ENCODE results near the gene RAB31. TPM values are rescaled to one million over a fixed set of nuclear protein-coding genes. Genes with fewer than 3 reads are reported as not detected.

RAB31 gene
- total RNA-seq, 2 donors from 2014 or later: 7.7 to 86.9 TPM

GRCh38 chr18:9820127-9820526 is 112.0 kb downstream of the RAB31 start:
- no peaks in the 10 kb centered on the region for H3K27me3 ChIP-seq (replicated peaks; ENCODE audit: insufficient read depth)
- H3K9me3 ChIP-seq: no peaks in the 10 kb centered on the region
- H3K27ac ChIP-seq: no peak overlapping the region
- no peaks in the 10 kb centered on the region for H3K36me3 ChIP-seq
- H3K4me3 ChIP-seq: no peak overlapping the region
- TF ChIP-seq CTCF (IDR thresholded peaks at IDR 0.05) (no peak), POLR2AphosphoS5 (IDR thresholded peaks at IDR 0.05) (no peak), POLR2A (IDR thresholded peaks at IDR 0.05) (no peak)
- H3K4me1 ChIP-seq (replicated peaks): no peaks in the 10 kb centered on the region
- intact Hi-C loops (cut with DNase I): no loop called here
- no peak for DNase-seq (ENCODE audit: low spot score)

GRCh38 chr18:9820719-9821118 is 112.6 kb downstream of the RAB31 start:
- no peaks in the 10 kb centered on the region for H3K36me3 ChIP-seq
- 80% methylated on average over 4 of the region's 4 CpGs for WGBS
- DNase-seq (ENCODE audit: low spot score): no peak
- no peak overlapping the region for H3K4me3 ChIP-seq
- intact Hi-C loops (cut with DNase I): no loop called here
- no peaks in the 10 kb centered on the region for H3K27me3 ChIP-seq (replicated peaks; ENCODE audit: insufficient read depth)
- TF ChIP-seq POLR2A (IDR thresholded peaks at IDR 0.05) (no peak), CTCF (IDR thresholded peaks at IDR 0.05) (no peak), POLR2AphosphoS5 (IDR thresholded peaks at IDR 0.05) (no peak)
- H3K4me1 ChIP-seq (replicated peaks): no peaks in the 10 kb centered on the region
- no peak overlapping the region for H3K27ac ChIP-seq
- H3K9me3 ChIP-seq: no peaks in the 10 kb centered on the region

- H3K4me1 ChIP-seq (replicated peaks): no peaks in the 10 kb centered on the region
- WGBS: 91% methylated on average over 11 of the region's 11 CpGs
- H3K36me3 ChIP-seq: no peaks in the 10 kb centered on the region
- H3K9me3 ChIP-seq: no peaks in the 10 kb centered on the region
- H3K27ac ChIP-seq: no peak overlapping the region
- TF ChIP-seq POLR2A (IDR thresholded peaks at IDR 0.05) (no peak), CTCF (IDR thresholded peaks at IDR 0.05) (no peak), POLR2AphosphoS5 (IDR thresholded peaks at IDR 0.05) (no peak)
- intact Hi-C loops (cut with DNase I): no loop called here
- no peak for DNase-seq (ENCODE audit: low spot score)
- H3K27me3 ChIP-seq (replicated peaks; ENCODE audit: insufficient read depth): no peaks in the 10 kb centered on the region
- H3K4me3 ChIP-seq: no peak overlapping the region
These were observed 114.6 kb downstream of the RAB31 start for GRCh38 chr18:9822587-9823185.

- Histone ChIP-seq H3K36me3 (no peaks in the 10 kb centered on the region), H3K9me3 (no peaks in the 10 kb centered on the region), H3K4me1 (replicated peaks) (no peaks in the 10 kb centered on the region), H3K27me3 (replicated peaks; ENCODE audit: insufficient read depth) (no peaks in the 10 kb centered on the region), H3K4me3 (no peak overlapping the region), H3K27ac (peak overlapping the region; percentile 40 to 62)
- 35% methylated on average over 4 of the region's 4 CpGs for WGBS
- intact Hi-C loops (cut with DNase I): no loop called here
- TF ChIP-seq CTCF (IDR thresholded peaks at IDR 0.05) (no peak), POLR2A (IDR thresholded peaks at IDR 0.05) (no peak), POLR2AphosphoS5 (IDR thresholded peaks at IDR 0.05) (no peak)
- DNase-seq (ENCODE audit: low spot score): no peak
These were observed 115.8 kb downstream of the RAB31 start for GRCh38 chr18:9823805-9824473.

- Histone ChIP-seq H3K4me3 (no peak overlapping the region), H3K36me3 (no peaks in the 10 kb centered on the region), H3K27ac (peak overlapping the region; percentile 55 to 62), H3K9me3 (no peaks in the 10 kb centered on the region), H3K27me3 (replicated peaks; ENCODE audit: insufficient read depth) (no peaks in the 10 kb centered on the region), H3K4me1 (replicated peaks) (no peaks in the 10 kb centered on the region)
- TF ChIP-seq POLR2A (IDR thresholded peaks at IDR 0.05): no peak
- no peak for TF ChIP-seq CTCF (IDR thresholded peaks at IDR 0.05)
- TF ChIP-seq POLR2AphosphoS5 (IDR thresholded peaks at IDR 0.05): peak; percentile 46
- 59% methylated on average over 3 of the region's 3 CpGs for WGBS
- DNase-seq (ENCODE audit: low spot score): peak; percentile 29
- intact Hi-C loops (cut with DNase I): no loop called here
These were observed 116.4 kb downstream of the RAB31 start for GRCh38 chr18:9824474-9824832.
